OCI-LY7 (cell line): Measurements from ENCODE around the gene BDKRB2. TPM values are rescaled to one million over a fixed set of nuclear protein-coding genes. Genes with fewer than 3 reads are reported as not detected.

ENCODE experiments used
- BruUV-seq: library from RNA; stranded (reverse); fragments of 400-500 nt; replicated peaks from 2 replicates; lab custom pipeline; 2021; lab: Mats Ljungman, UMichigan
- CTCF ChIA-PET: fragments of 300-600 bp; sonication (Branson Sonifier 250); formaldehyde crosslinking; loops from one replicate; lab custom pipeline; 2022; ENCODE audit warnings: antibody characterized with exemption; ENCODE audit not compliant: unreplicated experiment; lab: Charles Lee
- POLR2A ChIA-PET: fragments of 300-600 bp; sonication (Branson Sonifier 250); formaldehyde crosslinking; loops from one replicate; lab custom pipeline; 2022; ENCODE audit warnings: antibody characterized with exemption; lab: Charles Lee
- DNase-seq: peaks from one replicate; pipeline ENCODE4 v3.0.0-alpha.2; 2015; ENCODE audit warnings: low spot score
- H2AFZ ChIP-seq: fragments of 200-600 bp; sonication (generic), shearing (Covaris generic); 2 replicates; pipeline ENCODE4 v1.6.1; 2014; ENCODE audit warnings: mild to moderate bottlenecking, antibody characterized with exemption, low read length, moderate library complexity
- H3K27ac ChIP-seq: fragments of 200-600 bp; sonication (generic); 2 replicates; pipeline ENCODE4 v1.5.1; 2014; ENCODE audit warnings: mixed run types, low read depth, mild to moderate bottlenecking, moderate library complexity, low read length, inconsistent platforms; ENCODE audit not compliant: poor library complexity, severe bottlenecking
- H3K36me3 ChIP-seq: fragments of 200-600 bp; sonication (generic); 2 replicates; pipeline ENCODE4 v1.6.1; 2014; ENCODE audit warnings: mild to moderate bottlenecking, antibody characterized with exemption, low read length, moderate library complexity, mixed read lengths; ENCODE audit not compliant: insufficient read depth
- H3K4me1 ChIP-seq: fragments of 200-600 bp; sonication (generic); 2 replicates; pipeline ENCODE4 v1.5.1; 2014; ENCODE audit warnings: mild to moderate bottlenecking, low read length; ENCODE audit not compliant: insufficient read depth, poor library complexity, severe bottlenecking
- H3K4me2 ChIP-seq: fragments of 200-600 bp; sonication (generic); 2 replicates; pipeline ENCODE4 v1.6.1; 2014; ENCODE audit warnings: mild to moderate bottlenecking, low read length
- H3K4me3 ChIP-seq: fragments of 200-600 bp; sonication (generic); 2 replicates; pipeline ENCODE4 v1.5.1; 2014; ENCODE audit warnings: mild to moderate bottlenecking, low read depth, low read length; ENCODE audit not compliant: poor library complexity, severe bottlenecking
- H3K79me2 ChIP-seq: fragments of 200-600 bp; sonication (generic); 2 replicates; pipeline ENCODE4 v1.6.1; 2016; ENCODE audit warnings: low read depth, mild to moderate bottlenecking, low read length, moderate library complexity, mixed read lengths; ENCODE audit not compliant: insufficient read depth
- H3K9me2 ChIP-seq: fragments of 200-600 bp; sonication (generic); 2 replicates; pipeline ENCODE4 v1.6.1; 2016; ENCODE audit warnings: mild to moderate bottlenecking, low read length, mixed read lengths; ENCODE audit not compliant: insufficient read depth
- H3K9me3 ChIP-seq: fragments of 200-600 bp; sonication (generic); 2 replicates; pipeline ENCODE4 v1.6.1; 2014; ENCODE audit warnings: mild to moderate bottlenecking, mixed run types, low read length, mixed read lengths
- H4K20me1 ChIP-seq: fragments of 200-600 bp; sonication (generic); 2 replicates; pipeline ENCODE4 v1.6.1; 2014; ENCODE audit warnings: mild to moderate bottlenecking, antibody characterized with exemption, low read length, moderate library complexity, mixed read lengths; ENCODE audit not compliant: insufficient read depth
- EZH2phosphoT487 ChIP-seq: fragments of 200-600 bp; sonication (generic); IDR thresholded peaks from 2 replicates; pipeline ENCODE4 v1.6.1; 2018; ENCODE audit warnings: low read depth, borderline replicate concordance, mild to moderate bottlenecking, mixed run types, antibody characterized with exemption, low read length, moderate library complexity, mixed read lengths
- intact Hi-C: fragments of 100-400 bp; cut with micrococcal nuclease; formaldehyde crosslinking; loops from one replicate; pipeline ENCODE4 v1.10.0; 2022; ENCODE audit not compliant: unreplicated experiment
- total RNA-seq, 2 experiments: library from RNA; depleted of rRNA in 1 of 2; stranded (reverse); fragments of >200 nt in 1 of 2; shearing (Covaris generic) in 1 of 2; gene quantifications; 2 replicates each; pipeline ENCODE4 v1.2.3, GENCODE V29; 2014 to 2022
- TF ChIP-seq, protein P1 (sequence below): fragments of 200-600 bp; sonication (generic); conservative IDR thresholded peaks from 2 replicates; pipeline ENCODE4 v1.5.1; 2014; ENCODE audit warnings: mild to moderate bottlenecking, antibody characterized with exemption, low read length, moderate library complexity, mixed read lengths

BDKRB2 gene
- total RNA-seq, 2 experiments from 2014 or later = 0.17 TPM; not detected in 1

DNA sequence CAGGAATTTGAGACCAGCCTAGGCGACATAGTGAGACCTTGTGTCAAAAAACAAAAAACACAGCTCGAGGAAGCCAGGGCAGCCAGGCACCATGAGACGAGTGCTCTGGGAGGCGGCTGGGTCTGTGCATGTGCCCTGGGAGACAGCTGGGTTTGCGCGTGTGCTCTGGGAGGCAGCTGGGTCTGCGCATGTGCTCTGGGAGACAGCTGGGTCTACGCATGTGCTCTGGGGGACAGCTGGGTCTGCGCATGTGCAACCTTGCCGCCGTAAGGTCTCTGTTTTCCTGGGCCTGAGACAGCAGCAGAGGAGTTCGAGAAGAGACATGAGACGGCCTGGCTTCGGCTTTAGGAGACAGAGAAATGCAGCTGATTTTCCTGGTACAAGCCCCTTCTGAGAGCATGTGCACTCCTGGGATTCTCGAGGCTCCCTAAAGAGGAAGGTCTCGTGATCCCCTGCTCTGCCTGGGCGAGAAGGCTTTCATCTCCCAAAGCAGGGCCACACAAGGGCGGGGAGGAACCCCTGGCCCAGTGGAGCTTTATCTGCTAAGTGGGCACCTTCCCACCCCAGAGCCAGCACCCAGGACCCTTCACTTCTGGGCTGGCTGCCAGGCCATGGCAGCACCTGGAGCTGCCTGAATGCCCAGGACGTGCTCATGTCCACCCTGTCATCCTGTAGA lies 47.8 kb downstream of the BDKRB2 start:
- Histone ChIP-seq H2AFZ (no peak overlapping the region), H3K4me2 (no peak overlapping the region), H3K27ac (no peak overlapping the region), H3K4me1 (no peaks in the 10 kb centered on the region), H3K79me2 (no peaks in the 10 kb centered on the region), H3K4me3 (no peak overlapping the region), H3K36me3 (no peaks in the 10 kb centered on the region), H3K9me3 (no peaks in the 10 kb centered on the region), H4K20me1 (no peaks in the 10 kb centered on the region), H3K9me2 (no peaks in the 10 kb centered on the region)
- BruUV-seq = no TSS peak
- POLR2A ChIA-PET = no interaction called here
- intact Hi-C loops = no loop called here
- no peak for DNase-seq
- CTCF ChIA-PET = no interaction called here
- TF ChIP-seq, protein P1, sequence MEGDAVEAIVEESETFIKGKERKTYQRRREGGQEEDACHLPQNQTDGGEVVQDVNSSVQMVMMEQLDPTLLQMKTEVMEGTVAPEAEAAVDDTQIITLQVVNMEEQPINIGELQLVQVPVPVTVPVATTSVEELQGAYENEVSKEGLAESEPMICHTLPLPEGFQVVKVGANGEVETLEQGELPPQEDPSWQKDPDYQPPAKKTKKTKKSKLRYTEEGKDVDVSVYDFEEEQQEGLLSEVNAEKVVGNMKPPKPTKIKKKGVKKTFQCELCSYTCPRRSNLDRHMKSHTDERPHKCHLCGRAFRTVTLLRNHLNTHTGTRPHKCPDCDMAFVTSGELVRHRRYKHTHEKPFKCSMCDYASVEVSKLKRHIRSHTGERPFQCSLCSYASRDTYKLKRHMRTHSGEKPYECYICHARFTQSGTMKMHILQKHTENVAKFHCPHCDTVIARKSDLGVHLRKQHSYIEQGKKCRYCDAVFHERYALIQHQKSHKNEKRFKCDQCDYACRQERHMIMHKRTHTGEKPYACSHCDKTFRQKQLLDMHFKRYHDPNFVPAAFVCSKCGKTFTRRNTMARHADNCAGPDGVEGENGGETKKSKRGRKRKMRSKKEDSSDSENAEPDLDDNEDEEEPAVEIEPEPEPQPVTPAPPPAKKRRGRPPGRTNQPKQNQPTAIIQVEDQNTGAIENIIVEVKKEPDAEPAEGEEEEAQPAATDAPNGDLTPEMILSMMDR = no peak

GRCh38 chr14:96252999-96253539 lies 48.4 kb downstream of the BDKRB2 start:
- Histone ChIP-seq H3K9me2 (no peaks in the 10 kb centered on the region), H3K9me3 (no peaks in the 10 kb centered on the region), H3K4me3 (no peak overlapping the region), H3K4me2 (no peak overlapping the region), H3K4me1 (no peaks in the 10 kb centered on the region), H3K27ac (no peak overlapping the region), H4K20me1 (no peaks in the 10 kb centered on the region), H3K36me3 (no peaks in the 10 kb centered on the region), H3K79me2 (no peaks in the 10 kb centered on the region), H2AFZ (no peak overlapping the region)
- POLR2A ChIA-PET = no interaction called here
- TF ChIP-seq EZH2phosphoT487 = no peak
- TF ChIP-seq, protein P1 = no peak
- intact Hi-C loops = no loop called here
- BruUV-seq = no TSS peak
- no peak for DNase-seq
- CTCF ChIA-PET = no interaction called here

GRCh38 chr14:96254687-96255086 lies 50.0 kb downstream of the BDKRB2 start:
- H3K27ac ChIP-seq = no peak overlapping the region
- TF ChIP-seq, protein P1 = no peak
- no peak for TF ChIP-seq EZH2phosphoT487
- no peaks in the 10 kb centered on the region for H4K20me1 ChIP-seq
- no peak overlapping the region for H3K4me3 ChIP-seq
- no peak overlapping the region for H3K4me2 ChIP-seq
- H3K9me2 ChIP-seq = no peaks in the 10 kb centered on the region
- no peaks in the 10 kb centered on the region for H3K36me3 ChIP-seq
- no peaks in the 10 kb centered on the region for H3K79me2 ChIP-seq
- no peaks in the 10 kb centered on the region for H3K9me3 ChIP-seq
- H3K4me1 ChIP-seq = no peaks in the 10 kb centered on the region
- DNase-seq = no peak
- intact Hi-C loops = no loop called here
- POLR2A ChIA-PET = no interaction called here
- H2AFZ ChIP-seq = no peak overlapping the region
- no TSS peak for BruUV-seq
- CTCF ChIA-PET = no interaction called here
